IMR-90 (cell line): ENCODE measurements around the gene ATP13A5. TPM values are rescaled to one million over a fixed set of nuclear protein-coding genes. Genes with fewer than 3 reads are reported as not detected.

Experiments
- ATAC-seq: fragments of 200-7000 bp; cut with Tn5 transposase; 2 replicates; pipeline ENCODE4 v1.9.1; 2020; ENCODE audit warnings: low read depth, mild to moderate bottlenecking, moderate library complexity
- BruUV-seq: library from RNA; stranded (reverse); fragments of 400-500 nt; replicated peaks from 2 replicates; lab custom pipeline; 2021; lab: Mats Ljungman, UMichigan
- CTCF ChIA-PET: fragments of 300-600 bp; formaldehyde crosslinking; extraction: SDS; loops from one replicate; lab custom pipeline; 2021; ENCODE audit warnings: antibody characterized with exemption; lab: Yijun Ruan, JAX
- POLR2A ChIA-PET: fragments of 300-600 bp; sonication (Branson Sonifier 250); formaldehyde crosslinking; loops from one replicate; lab custom pipeline; 2022; ENCODE audit warnings: antibody characterized with exemption; ENCODE audit not compliant: unreplicated experiment; lab: Charles Lee
- DNase-seq: peaks from one replicate; pipeline ENCODE4 v3.0.0; 2013
- H2AFZ ChIP-seq: replicated peaks from 2 replicates; pipeline ENCODE3; 2013; ENCODE audit warnings: low read length, mild to moderate bottlenecking; ENCODE audit not compliant: poor library complexity
- H2AK5ac ChIP-seq: 2 replicates; pipeline ENCODE4 v1.6.1; 2013; ENCODE audit warnings: low read depth, low read length, inconsistent platforms
- H2AK9ac ChIP-seq: replicated peaks from 2 replicates; pipeline ENCODE3; 2013; ENCODE audit warnings: mild to moderate bottlenecking, low read depth, low read length, moderate library complexity; ENCODE audit not compliant: poor library complexity
- H2BK120ac ChIP-seq: 2 replicates; pipeline ENCODE4 v1.6.1; 2013; ENCODE audit warnings: low read depth, low read length, inconsistent platforms
- H2BK15ac ChIP-seq: 3 replicates; pipeline ENCODE4 v1.6.1; 2013; ENCODE audit warnings: low read depth, low read length, inconsistent platforms
- H2BK20ac ChIP-seq: 2 replicates; pipeline ENCODE4 v1.6.1; 2013; ENCODE audit warnings: low read depth, mild to moderate bottlenecking, inconsistent platforms, low read length, moderate library complexity
- H2BK5ac ChIP-seq: 2 replicates; pipeline ENCODE4 v1.6.1; 2013; ENCODE audit warnings: mild to moderate bottlenecking, low read depth, low read length, inconsistent platforms; ENCODE audit not compliant: poor library complexity, severe bottlenecking
- H3K14ac ChIP-seq: replicated peaks from 2 replicates; pipeline ENCODE4 v1.6.1; 2013; ENCODE audit warnings: low read depth, low read length, inconsistent platforms
- H3K18ac ChIP-seq: 2 replicates; pipeline ENCODE4 v1.6.1; 2013; ENCODE audit warnings: low read depth, low read length, control low read depth
- H3K23ac ChIP-seq: 2 replicates; pipeline ENCODE4 v1.6.1; 2013; ENCODE audit warnings: low read depth, low read length, inconsistent platforms
- H3K27ac ChIP-seq: 2 replicates; pipeline ENCODE4 v1.5.1; 2013; ENCODE audit warnings: mild to moderate bottlenecking, control low read depth, low read length; ENCODE audit not compliant: insufficient read depth
- H3K27me3 ChIP-seq: 2 replicates; pipeline ENCODE4 v1.6.1; 2013; ENCODE audit warnings: low read length; ENCODE audit not compliant: control insufficient read depth, insufficient read depth
- H3K36me3 ChIP-seq: 2 replicates; pipeline ENCODE4 v1.6.1; 2013; ENCODE audit warnings: low read length, mixed read lengths; ENCODE audit not compliant: control insufficient read depth, insufficient read depth
- H3K4ac ChIP-seq: 2 replicates; pipeline ENCODE4 v1.6.1; 2013; ENCODE audit warnings: low read depth, low read length, inconsistent platforms
- H3K4me1 ChIP-seq: 2 replicates; pipeline ENCODE4 v1.6.1; 2013; ENCODE audit warnings: low read length, mixed read lengths; ENCODE audit not compliant: control insufficient read depth, insufficient read depth
- H3K4me2 ChIP-seq: 2 replicates; pipeline ENCODE4 v1.6.1; 2013; ENCODE audit warnings: low read depth, mild to moderate bottlenecking, control low read depth, low read length, moderate library complexity
- H3K4me3 ChIP-seq: 2 replicates; pipeline ENCODE4 v1.5.1; 2013; ENCODE audit warnings: low read depth, mild to moderate bottlenecking, control low read depth, low read length, moderate library complexity; ENCODE audit not compliant: insufficient read depth
- H3K56ac ChIP-seq: 2 replicates; pipeline ENCODE4 v1.6.1; 2013; ENCODE audit warnings: low read length, inconsistent platforms; ENCODE audit not compliant: insufficient read depth; ENCODE audit errors: extremely low read depth
- H3K79me1 ChIP-seq, 2 experiments: 2 replicates each; pipeline ENCODE4 v1.6.1; 2013; ENCODE audit warnings: low read length in 2 of 2, inconsistent platforms in 1 of 2, low read depth in 1 of 2
- H3K9ac ChIP-seq: 2 replicates; pipeline ENCODE4 v1.6.1; 2013; ENCODE audit warnings: low read depth, low read length, control low read depth
- H3K9me1 ChIP-seq: 2 replicates; pipeline ENCODE4 v1.6.1; 2013; ENCODE audit warnings: low read length, inconsistent platforms; ENCODE audit not compliant: insufficient read depth
- H3K9me3 ChIP-seq: 2 replicates; pipeline ENCODE4 v1.6.1; 2013; ENCODE audit warnings: low read length; ENCODE audit not compliant: control insufficient read depth, insufficient read depth
- H4K20me1 ChIP-seq: 2 replicates; pipeline ENCODE4 v1.6.1; 2013; ENCODE audit warnings: low read length, inconsistent platforms; ENCODE audit not compliant: insufficient read depth
- H4K5ac ChIP-seq: 2 replicates; pipeline ENCODE4 v1.6.1; 2013; ENCODE audit warnings: mild to moderate bottlenecking, low read depth, low read length, control low read depth
- H4K8ac ChIP-seq, 2 experiments: 2 replicates each; pipeline ENCODE4 v1.6.1; 2013; ENCODE audit warnings: low read depth in 2 of 2, low read length in 2 of 2, control low read depth in 1 of 2, inconsistent platforms in 1 of 2
- H4K91ac ChIP-seq: 2 replicates; pipeline ENCODE4 v1.6.1; 2013; ENCODE audit warnings: low read depth, low read length, inconsistent platforms; ENCODE audit not compliant: insufficient read depth
- BHLHE40 ChIP-seq: fragments of 150-350 bp; IDR thresholded peaks from 2 replicates; pipeline ENCODE4 v1.6.1; 2016; ENCODE audit warnings: mild to moderate bottlenecking, low read depth, low read length
- CEBPB ChIP-seq: IDR thresholded peaks from 2 replicates; pipeline ENCODE4 v1.6.1; 2012; ENCODE audit warnings: low read depth, low read length, improper control_type of control experiment
- CHD1 ChIP-seq: IDR thresholded peaks from 2 replicates; pipeline ENCODE4 v1.6.1; 2012; ENCODE audit warnings: low read depth, low read length, improper control_type of control experiment
- CTCF ChIP-seq: conservative IDR thresholded peaks from 2 replicates; pipeline ENCODE4 v1.5.1; 2012; ENCODE audit warnings: mild to moderate bottlenecking, low read depth, low read length, improper control_type of control experiment
- ELK1 ChIP-seq: fragments of 150-350 bp; IDR thresholded peaks from 2 replicates; pipeline ENCODE4 v1.6.1; 2016; ENCODE audit warnings: low read depth, mild to moderate bottlenecking, low read length, moderate library complexity, borderline replicate concordance
- FOS ChIP-seq: fragments of 150-350 bp; IDR thresholded peaks from 2 replicates; pipeline ENCODE4 v1.6.1; 2016; ENCODE audit warnings: low read depth, low read length
- MAFK ChIP-seq: IDR thresholded peaks from 2 replicates; pipeline ENCODE4 v1.6.1; 2012; ENCODE audit warnings: low read depth, low read length, improper control_type of control experiment
- MAZ ChIP-seq: IDR thresholded peaks from 2 replicates; pipeline ENCODE4 v1.6.1; 2012; ENCODE audit warnings: low read depth, mild to moderate bottlenecking, low read length, improper control_type of control experiment, moderate library complexity, borderline replicate concordance
- MXI1 ChIP-seq: IDR thresholded peaks from 2 replicates; pipeline ENCODE4 v1.6.1; 2012; ENCODE audit warnings: low read depth, mild to moderate bottlenecking, low read length, moderate library complexity, borderline replicate concordance
- NFE2L2 ChIP-seq: fragments of 150-350 bp; IDR thresholded peaks from 2 replicates; pipeline ENCODE4 v1.6.1; 2016; ENCODE audit warnings: low read depth, mild to moderate bottlenecking, low read length
- POLR2A ChIP-seq: IDR thresholded peaks from 2 replicates; pipeline ENCODE4 v1.6.1; 2012; ENCODE audit warnings: mild to moderate bottlenecking, low read depth, low read length
- RAD21 ChIP-seq: IDR thresholded peaks from 2 replicates; pipeline ENCODE4 v1.6.1; 2012; ENCODE audit warnings: low read length, improper control_type of control experiment
- RCOR1 ChIP-seq: IDR thresholded peaks from 2 replicates; pipeline ENCODE4 v1.6.1; 2012; ENCODE audit warnings: mild to moderate bottlenecking, low read length, improper control_type of control experiment; ENCODE audit not compliant: insufficient replicate concordance
- RFX5 ChIP-seq: IDR thresholded peaks from 2 replicates; pipeline ENCODE4 v1.8.0; 2012; ENCODE audit warnings: low read depth, mild to moderate bottlenecking, low read length, moderate library complexity
- SMC3 ChIP-seq: fragments of 150-350 bp; IDR thresholded peaks from 2 replicates; pipeline ENCODE4 v1.6.1; 2016; ENCODE audit warnings: low read depth, mild to moderate bottlenecking, antibody characterized with exemption, low read length, moderate library complexity
- USF2 ChIP-seq: fragments of 150-350 bp; IDR thresholded peaks from 2 replicates; pipeline ENCODE4 v1.6.1; 2017; ENCODE audit warnings: mild to moderate bottlenecking, antibody characterized with exemption, low read length, low read depth
- dilution Hi-C: fragments of 300-500 bp; cut with HindIII; formaldehyde crosslinking; loops from one replicate; pipeline ENCODE4 v1.14.3; 2018; ENCODE audit warnings: low sequenced_read_pairs; ENCODE audit not compliant: unreplicated experiment
- in situ Hi-C: fragments of 300-500 bp; cut with MboI; formaldehyde crosslinking; loops from 3 replicates; pipeline ENCODE4 v1.14.3; 2019; ENCODE audit warnings: low sequenced_read_pairs, inconsistent platforms, mixed read lengths
- intact Hi-C: fragments of 100-400 bp; cut with micrococcal nuclease; formaldehyde crosslinking; loops from 2 replicates; pipeline ENCODE4 v1.10.0; 2022
- polyA plus RNA-seq, 3 experiments: library from polyadenylated mRNA; depleted of rRNA; stranded (reverse); fragments of >200 nt; gene quantifications; 2 replicates each; pipeline ENCODE4 v1.2.3, GENCODE V29; 2012; ENCODE audit warnings: low replicate concordance in 1 of 3
- total RNA-seq: library from RNA; depleted of rRNA; stranded (reverse); fragments of >200 nt; gene quantifications from 2 replicates; pipeline ENCODE4 v1.2.3, GENCODE V29; 2012

The ATP13A5 gene
- total and polyA plus RNA-seq, 2 of the 4 experiments (the other 2 are of a cell fraction) = not detected

DNA sequence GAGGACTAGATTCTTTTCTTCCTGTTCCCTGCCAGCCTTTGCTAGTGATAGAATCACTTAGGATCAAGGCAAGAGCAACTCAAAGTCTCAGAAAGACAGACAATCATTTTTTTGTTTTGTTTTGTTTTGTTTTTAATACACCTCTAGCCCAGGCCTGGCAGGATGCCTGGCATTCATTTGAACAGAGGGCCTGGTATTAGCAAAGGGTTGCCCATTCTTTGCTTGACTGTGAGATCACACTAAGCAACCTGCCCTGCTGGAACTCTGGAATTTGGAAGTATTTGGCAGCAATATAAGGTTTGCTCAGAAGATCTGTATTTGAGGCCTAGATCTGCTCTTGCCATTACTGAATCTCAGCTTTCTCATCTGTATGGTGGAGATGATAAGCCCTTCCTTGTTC is 21.8 kb upstream of the ATP13A5 start:
- no peak overlapping the region for H2BK20ac ChIP-seq
- H3K56ac ChIP-seq = no peak overlapping the region
- no peaks in the 10 kb centered on the region for H4K20me1 ChIP-seq
- intact Hi-C loops = no loop called here
- POLR2A ChIA-PET = no interaction called here
- H3K9me1 ChIP-seq = no peaks in the 10 kb centered on the region
- CTCF ChIA-PET = no interaction called here
- H3K36me3 ChIP-seq = no peaks in the 10 kb centered on the region
- no peak for TF ChIP-seq ELK1
- TF ChIP-seq MXI1 = no peak
- TF ChIP-seq CEBPB = no peak
- TF ChIP-seq FOS = no peak
- no peak for TF ChIP-seq USF2
- TF ChIP-seq MAZ = no peak
- TF ChIP-seq CTCF = no peak
- TF ChIP-seq POLR2A = no peak
- no peak for TF ChIP-seq BHLHE40
- TF ChIP-seq NFE2L2 = no peak
- no peak for TF ChIP-seq RCOR1
- TF ChIP-seq SMC3 = no peak
- TF ChIP-seq CHD1 = no peak
- TF ChIP-seq MAFK = no peak
- no peak for TF ChIP-seq RAD21
- no peak for TF ChIP-seq RFX5
- in situ Hi-C loops = no loop called here
- H4K91ac ChIP-seq = no peak overlapping the region
- H3K18ac ChIP-seq = no peak overlapping the region
- no peak overlapping the region for H2AK9ac ChIP-seq
- H3K4ac ChIP-seq = no peak overlapping the region
- H3K4me2 ChIP-seq = no peak overlapping the region
- ATAC-seq = no peak
- H4K8ac ChIP-seq = no peak overlapping the region
- dilution Hi-C loops = no loop called here
- no peak overlapping the region for H3K27ac ChIP-seq
- DNase-seq = no peak
- H3K14ac ChIP-seq = no peak overlapping the region
- H3K79me1 ChIP-seq = no peaks in the 10 kb centered on the region
- H2AFZ ChIP-seq = no peak overlapping the region
- no peaks in the 10 kb centered on the region for H3K27me3 ChIP-seq
- no peaks in the 10 kb centered on the region for H3K4me1 ChIP-seq
- H3K9ac ChIP-seq = no peak overlapping the region
- no peak overlapping the region for H2BK120ac ChIP-seq
- H2AK5ac ChIP-seq = no peak overlapping the region
- peaks cover 6% of the 10 kb centered on the region for H3K9me3 ChIP-seq
- no peak overlapping the region for H4K5ac ChIP-seq
- H2BK15ac ChIP-seq = no peak overlapping the region
- H3K23ac ChIP-seq = no peak overlapping the region
- H2BK5ac ChIP-seq = no peak overlapping the region
- H3K4me3 ChIP-seq = no peak overlapping the region
- no TSS peak for BruUV-seq
